Measurements from ENCODE around the gene CACNA1F.

The CACNA1F gene

DNA sequence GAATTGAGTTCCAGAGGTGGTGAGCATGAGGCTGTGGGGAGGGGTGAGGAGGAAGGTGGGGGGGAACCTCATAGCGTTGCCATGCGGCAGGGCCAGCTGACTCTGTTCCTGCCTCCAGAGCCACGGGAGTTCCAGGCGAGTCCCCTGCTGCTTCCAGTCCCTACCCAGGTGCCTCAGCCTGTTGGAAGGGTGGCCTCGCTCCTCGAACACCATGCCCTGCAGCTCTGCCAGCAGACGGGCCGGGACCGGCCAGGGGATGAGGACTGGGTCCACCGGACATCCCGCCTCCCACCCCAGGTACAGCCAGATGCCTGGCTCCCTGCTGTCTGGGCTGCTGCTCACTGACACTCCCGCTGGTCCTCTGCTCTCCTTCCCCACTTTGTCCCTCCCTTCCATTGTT is 10.0 kb upstream of the CACNA1F start:
- DNase-seq (ENCODE audit: low read depth): no peak
- H3K4me3 ChIP-seq (ENCODE audit: low read length): no peak overlapping the region
- TF ChIP-seq, protein P1, sequence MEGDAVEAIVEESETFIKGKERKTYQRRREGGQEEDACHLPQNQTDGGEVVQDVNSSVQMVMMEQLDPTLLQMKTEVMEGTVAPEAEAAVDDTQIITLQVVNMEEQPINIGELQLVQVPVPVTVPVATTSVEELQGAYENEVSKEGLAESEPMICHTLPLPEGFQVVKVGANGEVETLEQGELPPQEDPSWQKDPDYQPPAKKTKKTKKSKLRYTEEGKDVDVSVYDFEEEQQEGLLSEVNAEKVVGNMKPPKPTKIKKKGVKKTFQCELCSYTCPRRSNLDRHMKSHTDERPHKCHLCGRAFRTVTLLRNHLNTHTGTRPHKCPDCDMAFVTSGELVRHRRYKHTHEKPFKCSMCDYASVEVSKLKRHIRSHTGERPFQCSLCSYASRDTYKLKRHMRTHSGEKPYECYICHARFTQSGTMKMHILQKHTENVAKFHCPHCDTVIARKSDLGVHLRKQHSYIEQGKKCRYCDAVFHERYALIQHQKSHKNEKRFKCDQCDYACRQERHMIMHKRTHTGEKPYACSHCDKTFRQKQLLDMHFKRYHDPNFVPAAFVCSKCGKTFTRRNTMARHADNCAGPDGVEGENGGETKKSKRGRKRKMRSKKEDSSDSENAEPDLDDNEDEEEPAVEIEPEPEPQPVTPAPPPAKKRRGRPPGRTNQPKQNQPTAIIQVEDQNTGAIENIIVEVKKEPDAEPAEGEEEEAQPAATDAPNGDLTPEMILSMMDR (conservative IDR thresholded peaks at IDR 0.05; ENCODE audit: low read length): no peak

DNA sequence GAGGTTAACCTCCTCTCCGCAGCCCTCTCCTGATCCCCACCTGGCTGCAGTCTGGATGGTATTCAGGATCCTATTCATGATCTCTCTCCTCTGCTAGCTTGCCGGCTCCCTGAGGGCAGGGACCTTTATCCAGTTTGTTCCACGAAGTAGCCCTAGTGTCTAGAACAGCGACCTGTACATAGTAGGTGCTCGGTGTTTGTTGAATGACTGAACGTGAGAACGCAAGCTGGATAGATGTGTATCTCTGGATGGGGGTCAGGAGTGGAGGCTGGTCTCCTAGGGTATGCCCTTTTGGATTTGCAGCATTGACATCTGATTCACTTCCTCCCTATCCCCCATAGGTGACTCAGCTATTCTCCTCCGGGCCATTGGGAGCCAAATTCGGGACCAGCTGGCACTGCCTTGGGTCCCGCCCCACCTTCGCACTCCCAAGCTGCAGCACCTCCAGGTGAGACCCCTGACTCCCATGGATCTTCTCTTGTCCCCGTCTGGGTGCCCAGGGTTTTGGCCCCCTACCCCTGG is 9.5 kb upstream of the CACNA1F start:
- no peak overlapping the region for H3K4me3 ChIP-seq (ENCODE audit: low read length)
- DNase-seq (ENCODE audit: low read depth): no peak
- TF ChIP-seq, protein P1 (conservative IDR thresholded peaks at IDR 0.05; ENCODE audit: low read length): no peak

DNA sequence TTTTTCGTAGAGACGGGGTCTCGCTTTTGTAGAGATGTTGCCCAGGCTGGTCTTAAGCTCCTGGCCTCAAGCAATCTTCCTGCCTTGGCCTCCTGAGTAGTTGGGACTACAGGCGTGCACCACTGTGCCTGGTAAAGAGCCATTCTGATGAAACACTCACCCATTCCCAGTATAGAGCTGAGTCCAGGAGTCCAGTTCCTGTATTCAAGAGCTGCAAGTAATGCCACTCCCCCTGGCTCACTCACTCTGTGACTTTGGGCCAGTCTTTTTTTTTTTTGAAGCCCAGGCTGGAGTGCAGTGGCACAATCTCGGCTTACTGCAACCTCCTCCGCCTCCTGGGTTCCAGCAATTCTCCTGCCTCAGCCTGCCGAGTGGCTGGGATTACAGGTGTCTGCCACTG is 5.6 kb upstream of the CACNA1F start:
- H3K4me3 ChIP-seq (ENCODE audit: low read length): no peak overlapping the region
- TF ChIP-seq, protein P1 (conservative IDR thresholded peaks at IDR 0.05; ENCODE audit: low read length): no peak
- DNase-seq (ENCODE audit: low read depth): no peak

DNA sequence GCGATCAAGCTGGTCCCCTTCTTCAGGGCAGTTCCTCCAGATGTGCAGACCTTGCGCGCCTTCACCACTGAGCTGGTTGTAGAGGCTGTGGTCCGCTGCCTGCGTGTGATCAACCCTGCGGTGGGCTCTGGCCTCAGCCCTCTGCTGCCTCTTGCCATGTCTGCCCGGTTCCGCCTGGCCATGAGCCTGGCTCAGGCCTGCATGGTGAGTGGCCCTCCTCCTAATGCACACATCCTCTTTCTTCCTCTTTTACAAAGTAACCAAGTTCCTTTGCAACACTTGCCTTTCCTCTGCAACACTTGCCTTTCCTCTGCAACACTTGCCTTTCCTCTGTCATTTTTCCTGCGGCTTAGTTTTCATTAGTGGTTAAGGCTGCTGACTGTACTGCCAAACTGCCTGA is 3.9 kb upstream of the CACNA1F start:
- DNase-seq (ENCODE audit: low read depth): no peak
- TF ChIP-seq, protein P1 (conservative IDR thresholded peaks at IDR 0.05; ENCODE audit: low read length): no peak
- H3K4me3 ChIP-seq (ENCODE audit: low read length): no peak overlapping the region

DNA sequence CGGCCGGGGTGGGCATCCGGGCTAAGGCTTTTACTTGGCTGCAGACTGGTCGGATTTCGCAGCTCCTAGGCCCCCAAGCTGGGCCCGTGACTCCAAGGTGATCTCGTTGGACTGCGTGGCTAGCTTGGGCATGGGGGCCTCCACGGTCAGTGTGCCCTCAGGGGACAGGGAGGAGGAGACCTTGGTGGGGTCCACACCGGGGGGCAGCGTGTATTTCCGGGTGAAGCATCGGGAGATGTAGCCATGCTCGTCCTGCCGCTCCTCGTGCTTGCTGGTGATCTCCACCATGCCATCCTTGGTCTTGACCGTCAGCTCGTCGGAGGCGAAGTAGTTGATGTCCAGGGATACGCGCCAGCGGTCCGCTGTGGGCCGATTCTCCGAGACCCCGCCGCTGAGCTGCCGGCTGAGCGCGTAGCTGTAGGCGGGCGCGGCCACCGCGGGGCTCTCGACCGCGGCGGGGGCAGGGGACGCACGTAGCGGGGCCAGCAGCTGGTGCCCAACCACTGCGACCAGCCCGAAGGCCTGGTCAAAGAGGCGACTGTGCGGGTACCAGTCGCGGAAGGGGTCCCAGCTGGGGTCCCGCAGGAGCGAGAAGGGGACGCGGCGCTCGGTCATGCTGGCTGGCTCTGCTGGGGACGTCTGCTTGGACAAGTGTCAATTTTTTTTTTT is 881 bp upstream of the CACNA1F start:
- TF ChIP-seq, protein P1 (conservative IDR thresholded peaks at IDR 0.05; ENCODE audit: low read length): no peak
- no peak for DNase-seq (ENCODE audit: low read depth)
- no peak overlapping the region for H3K4me3 ChIP-seq (ENCODE audit: low read length)

DNA sequence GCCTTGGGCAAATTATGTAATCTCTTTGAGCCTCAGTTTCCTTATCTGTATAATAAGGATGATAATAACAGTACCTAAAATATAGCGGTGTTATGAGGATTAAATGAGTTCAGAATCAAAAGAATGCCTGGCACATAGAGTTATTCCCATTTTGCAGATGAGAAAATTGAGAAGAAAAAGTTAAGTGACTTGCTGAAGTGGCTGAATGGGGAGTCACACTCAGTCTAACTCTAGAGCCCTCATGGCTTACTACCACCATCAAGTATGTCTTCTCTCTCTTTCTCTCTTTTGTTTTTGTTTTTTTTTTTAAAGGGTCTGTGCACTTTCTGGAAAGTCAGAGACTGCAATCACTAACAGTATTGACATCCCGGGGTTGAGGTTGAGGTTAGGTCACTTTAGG is 615 bp downstream of the CACNA1F start:
- H3K4me3 ChIP-seq (ENCODE audit: low read length): no peak overlapping the region
- DNase-seq (ENCODE audit: low read depth): no peak
- TF ChIP-seq, protein P1 (conservative IDR thresholded peaks at IDR 0.05; ENCODE audit: low read length): no peak

DNA sequence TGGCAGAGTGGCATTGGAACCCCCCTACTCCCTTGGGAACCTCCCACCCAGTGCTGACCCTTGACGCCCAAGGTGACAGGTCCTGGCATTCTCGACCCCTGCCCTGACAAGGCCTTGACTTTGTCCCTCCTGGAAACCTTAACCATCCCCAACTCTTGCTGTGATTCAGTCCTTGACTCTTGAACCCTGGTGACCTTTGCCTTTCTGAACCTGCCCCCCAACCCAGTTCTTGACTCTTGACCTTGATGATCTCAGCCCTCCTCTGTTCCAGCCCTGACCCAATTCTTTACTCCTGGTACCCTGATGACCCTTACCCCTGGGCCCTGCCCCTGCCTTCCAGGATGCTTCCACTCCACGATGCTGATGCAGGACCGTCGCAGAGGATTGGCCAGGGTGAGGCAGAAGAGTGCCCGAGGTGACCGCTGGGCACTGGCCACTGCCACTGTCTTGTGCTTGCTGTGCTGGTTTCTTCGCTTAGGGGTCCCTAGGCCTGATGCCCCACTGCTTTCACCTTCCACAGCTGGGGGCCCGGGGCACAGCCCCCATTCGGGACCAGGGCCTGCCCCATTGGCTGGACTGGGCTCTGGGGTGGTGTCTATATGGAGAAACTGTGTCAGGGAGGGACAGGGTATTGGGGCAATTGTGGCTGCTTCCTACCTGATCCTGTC is 1.7 kb downstream of the CACNA1F start:
- TF ChIP-seq, protein P1 (conservative IDR thresholded peaks at IDR 0.05; ENCODE audit: low read length): no peak
- no peak overlapping the region for H3K4me3 ChIP-seq (ENCODE audit: low read length)
- DNase-seq (ENCODE audit: low read depth): no peak
